ENCODE data around the gene SLC38A11.
"Not testable (repeated sequence)": the region's sequence is repeated elsewhere in the genome, so short reads cannot be mapped to it uniquely, and the experiment has no call there.

DNA sequence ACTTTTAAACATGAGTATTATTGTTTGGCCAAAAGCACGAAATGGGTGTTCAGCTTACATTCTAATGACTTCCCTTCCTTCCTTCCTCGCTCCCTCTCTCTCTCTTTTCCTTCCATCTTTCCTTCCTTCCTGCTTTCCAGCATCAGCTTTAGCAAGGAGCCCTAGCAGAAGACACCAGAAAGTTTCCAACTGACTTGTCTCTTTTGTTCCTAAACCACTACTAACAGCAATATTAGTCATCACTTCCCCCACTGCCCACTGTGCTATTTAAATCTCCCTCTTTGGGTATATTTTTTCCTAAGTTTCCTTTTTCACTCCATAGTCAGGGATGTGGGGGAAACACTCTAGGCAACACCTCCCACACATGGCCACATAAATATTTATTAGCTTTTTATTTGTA is 25.4 kb upstream of the SLC38A11 start:
- TF ChIP-seq CTCF (IDR thresholded peaks at IDR 0.05; ENCODE audit: low read length); EZH2 (IDR thresholded peaks at IDR 0.05; ENCODE audit: borderline replicate concordance, low read length): not testable (repeated sequence)

Measured in OCI-LY1 (cell line).